ENCODE results near the gene TNIP2.

DNA sequence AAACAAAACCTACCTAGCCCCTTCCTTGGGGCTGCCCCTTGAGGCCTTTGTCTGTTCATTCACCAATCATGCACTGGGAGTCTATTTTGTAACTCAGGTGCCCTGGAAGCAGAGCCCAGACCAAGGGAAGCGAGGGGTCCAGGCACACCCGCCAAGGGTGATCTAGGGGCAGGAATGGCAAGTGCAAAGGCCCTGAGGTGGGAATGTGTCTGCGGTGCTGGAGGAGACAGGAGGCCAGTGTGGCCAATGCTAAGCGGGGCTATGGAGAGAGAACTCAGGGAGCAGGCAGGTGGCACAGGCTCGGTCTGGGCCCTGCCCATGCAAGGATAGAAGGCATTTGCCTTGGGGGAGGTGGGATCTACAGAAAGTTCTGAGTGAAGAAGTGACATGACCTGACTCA is 33.2 kb upstream of the TNIP2 start:
- no peak for TF ChIP-seq POLR2A (IDR thresholded peaks at IDR 0.05)
- TF ChIP-seq, protein P1, sequence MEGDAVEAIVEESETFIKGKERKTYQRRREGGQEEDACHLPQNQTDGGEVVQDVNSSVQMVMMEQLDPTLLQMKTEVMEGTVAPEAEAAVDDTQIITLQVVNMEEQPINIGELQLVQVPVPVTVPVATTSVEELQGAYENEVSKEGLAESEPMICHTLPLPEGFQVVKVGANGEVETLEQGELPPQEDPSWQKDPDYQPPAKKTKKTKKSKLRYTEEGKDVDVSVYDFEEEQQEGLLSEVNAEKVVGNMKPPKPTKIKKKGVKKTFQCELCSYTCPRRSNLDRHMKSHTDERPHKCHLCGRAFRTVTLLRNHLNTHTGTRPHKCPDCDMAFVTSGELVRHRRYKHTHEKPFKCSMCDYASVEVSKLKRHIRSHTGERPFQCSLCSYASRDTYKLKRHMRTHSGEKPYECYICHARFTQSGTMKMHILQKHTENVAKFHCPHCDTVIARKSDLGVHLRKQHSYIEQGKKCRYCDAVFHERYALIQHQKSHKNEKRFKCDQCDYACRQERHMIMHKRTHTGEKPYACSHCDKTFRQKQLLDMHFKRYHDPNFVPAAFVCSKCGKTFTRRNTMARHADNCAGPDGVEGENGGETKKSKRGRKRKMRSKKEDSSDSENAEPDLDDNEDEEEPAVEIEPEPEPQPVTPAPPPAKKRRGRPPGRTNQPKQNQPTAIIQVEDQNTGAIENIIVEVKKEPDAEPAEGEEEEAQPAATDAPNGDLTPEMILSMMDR (IDR thresholded peaks at IDR 0.05), result no peak

Measured in heart left ventricle (tissue), 13 donors.